ENCODE data around the gene YOD1.
A peak's percentile ranks its signal among the peaks of the same experiment; 100 is the strongest.

The YOD1 gene

DNA sequence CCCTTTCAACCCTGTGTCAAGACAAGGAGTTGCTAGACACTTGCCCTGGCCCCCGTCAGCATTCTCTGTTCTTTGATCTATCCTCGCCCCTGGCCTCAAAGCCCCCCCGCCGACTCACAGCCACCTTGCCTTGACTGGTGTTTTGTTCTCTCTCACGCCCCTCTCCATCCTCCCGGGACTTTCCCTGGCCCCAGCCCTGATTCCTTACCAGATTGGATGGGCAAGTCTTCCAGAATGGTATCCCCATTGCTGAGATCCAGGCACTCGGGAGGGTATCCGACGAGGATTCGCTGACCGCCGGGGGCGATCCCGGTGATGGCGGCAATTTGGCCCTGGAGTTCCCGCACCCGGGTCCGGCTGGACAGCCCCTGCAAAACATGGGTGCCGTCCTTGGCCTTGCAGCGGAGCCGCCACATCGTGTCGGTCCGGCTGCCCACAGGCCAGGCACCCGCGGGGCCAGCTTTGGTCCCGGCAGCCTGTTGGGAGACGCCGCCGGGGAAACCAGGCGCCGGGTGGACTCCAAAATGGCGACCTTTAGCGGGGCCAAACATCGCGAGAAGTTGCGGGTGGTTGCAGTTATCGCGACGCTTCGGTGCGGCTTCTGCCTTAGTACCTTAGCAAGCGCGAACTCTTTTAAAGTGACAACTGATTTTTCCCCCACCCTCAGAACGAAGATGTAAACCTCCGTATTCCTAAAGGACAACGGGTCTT lies 373 bp downstream of the YOD1 start:
- Histone ChIP-seq H3K27ac (replicated peaks) (peak overlapping the region; percentile 79), H3K27me3 (ENCODE audit: insufficient read depth, poor library complexity, severe bottlenecking) (no peaks in the 10 kb centered on the region), H3K4me3 (replicated peaks; ENCODE audit: insufficient read depth, low read length) (peak overlapping the region; percentile 96)
- peak; percentile 78 to 90 for DNase-seq (ENCODE audit: low read depth in 1 of 2, low spot score in 1 of 2)
- TF ChIP-seq SPI1 (IDR thresholded peaks at IDR 0.05; ENCODE audit: borderline replicate concordance, low read depth) (no peak), POLR2AphosphoS5 (IDR thresholded peaks at IDR 0.05; ENCODE audit: low read depth) (peak; percentile 33; the same call in 1 of the 2 replicates), GABPA (IDR thresholded peaks at IDR 0.05; ENCODE audit: low read depth) (no peak)
- TF ChIP-seq, protein P1, sequence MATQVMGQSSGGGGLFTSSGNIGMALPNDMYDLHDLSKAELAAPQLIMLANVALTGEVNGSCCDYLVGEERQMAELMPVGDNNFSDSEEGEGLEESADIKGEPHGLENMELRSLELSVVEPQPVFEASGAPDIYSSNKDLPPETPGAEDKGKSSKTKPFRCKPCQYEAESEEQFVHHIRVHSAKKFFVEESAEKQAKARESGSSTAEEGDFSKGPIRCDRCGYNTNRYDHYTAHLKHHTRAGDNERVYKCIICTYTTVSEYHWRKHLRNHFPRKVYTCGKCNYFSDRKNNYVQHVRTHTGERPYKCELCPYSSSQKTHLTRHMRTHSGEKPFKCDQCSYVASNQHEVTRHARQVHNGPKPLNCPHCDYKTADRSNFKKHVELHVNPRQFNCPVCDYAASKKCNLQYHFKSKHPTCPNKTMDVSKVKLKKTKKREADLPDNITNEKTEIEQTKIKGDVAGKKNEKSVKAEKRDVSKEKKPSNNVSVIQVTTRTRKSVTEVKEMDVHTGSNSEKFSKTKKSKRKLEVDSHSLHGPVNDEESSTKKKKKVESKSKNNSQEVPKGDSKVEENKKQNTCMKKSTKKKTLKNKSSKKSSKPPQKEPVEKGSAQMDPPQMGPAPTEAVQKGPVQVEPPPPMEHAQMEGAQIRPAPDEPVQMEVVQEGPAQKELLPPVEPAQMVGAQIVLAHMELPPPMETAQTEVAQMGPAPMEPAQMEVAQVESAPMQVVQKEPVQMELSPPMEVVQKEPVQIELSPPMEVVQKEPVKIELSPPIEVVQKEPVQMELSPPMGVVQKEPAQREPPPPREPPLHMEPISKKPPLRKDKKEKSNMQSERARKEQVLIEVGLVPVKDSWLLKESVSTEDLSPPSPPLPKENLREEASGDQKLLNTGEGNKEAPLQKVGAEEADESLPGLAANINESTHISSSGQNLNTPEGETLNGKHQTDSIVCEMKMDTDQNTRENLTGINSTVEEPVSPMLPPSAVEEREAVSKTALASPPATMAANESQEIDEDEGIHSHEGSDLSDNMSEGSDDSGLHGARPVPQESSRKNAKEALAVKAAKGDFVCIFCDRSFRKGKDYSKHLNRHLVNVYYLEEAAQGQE (IDR thresholded peaks at IDR 0.05; ENCODE audit: insufficient replicate concordance, low read depth): peak; percentile 16
- TF ChIP-seq, protein P2, sequence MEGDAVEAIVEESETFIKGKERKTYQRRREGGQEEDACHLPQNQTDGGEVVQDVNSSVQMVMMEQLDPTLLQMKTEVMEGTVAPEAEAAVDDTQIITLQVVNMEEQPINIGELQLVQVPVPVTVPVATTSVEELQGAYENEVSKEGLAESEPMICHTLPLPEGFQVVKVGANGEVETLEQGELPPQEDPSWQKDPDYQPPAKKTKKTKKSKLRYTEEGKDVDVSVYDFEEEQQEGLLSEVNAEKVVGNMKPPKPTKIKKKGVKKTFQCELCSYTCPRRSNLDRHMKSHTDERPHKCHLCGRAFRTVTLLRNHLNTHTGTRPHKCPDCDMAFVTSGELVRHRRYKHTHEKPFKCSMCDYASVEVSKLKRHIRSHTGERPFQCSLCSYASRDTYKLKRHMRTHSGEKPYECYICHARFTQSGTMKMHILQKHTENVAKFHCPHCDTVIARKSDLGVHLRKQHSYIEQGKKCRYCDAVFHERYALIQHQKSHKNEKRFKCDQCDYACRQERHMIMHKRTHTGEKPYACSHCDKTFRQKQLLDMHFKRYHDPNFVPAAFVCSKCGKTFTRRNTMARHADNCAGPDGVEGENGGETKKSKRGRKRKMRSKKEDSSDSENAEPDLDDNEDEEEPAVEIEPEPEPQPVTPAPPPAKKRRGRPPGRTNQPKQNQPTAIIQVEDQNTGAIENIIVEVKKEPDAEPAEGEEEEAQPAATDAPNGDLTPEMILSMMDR (IDR thresholded peaks at IDR 0.05; ENCODE audit: insufficient read depth, low read length): no peak

GRCh38 chr1:207049974-207050391 lies 1.0 kb downstream of the YOD1 start:
- Histone ChIP-seq H3K4me3 (replicated peaks; ENCODE audit: insufficient read depth, low read length) (peak overlapping the region; percentile 96), H3K27me3 (ENCODE audit: insufficient read depth, poor library complexity, severe bottlenecking) (no peaks in the 10 kb centered on the region), H3K27ac (replicated peaks) (peak overlapping the region; percentile 79)
- peak; percentile 28 to 62 for DNase-seq (ENCODE audit: low read depth in 1 of 2, low spot score in 1 of 2)
- TF ChIP-seq, protein P2 (IDR thresholded peaks at IDR 0.05; ENCODE audit: insufficient read depth, low read length): peak; percentile 31
- no peak for TF ChIP-seq GABPA (IDR thresholded peaks at IDR 0.05; ENCODE audit: low read depth)

DNA sequence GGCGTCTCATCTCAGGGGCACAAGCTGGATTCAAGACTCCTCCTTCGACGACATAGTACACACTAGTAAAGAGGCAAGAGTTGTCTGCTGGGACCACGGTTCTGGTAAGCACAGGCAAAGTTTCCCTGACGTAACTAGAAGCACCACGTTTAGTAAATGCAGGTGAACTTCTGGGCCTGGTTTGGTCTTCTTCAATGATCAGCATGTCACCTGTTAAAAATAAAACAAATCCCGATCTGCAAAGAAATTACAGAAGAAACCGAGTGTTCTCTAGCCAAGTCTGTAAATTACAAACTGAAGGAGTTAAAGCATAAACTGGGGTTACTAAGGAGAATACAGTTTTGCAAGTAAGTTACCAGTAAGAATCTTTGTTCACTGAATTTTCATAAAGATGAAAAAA lies 1.5 kb downstream of the YOD1 start:
- Histone ChIP-seq H3K27ac (replicated peaks) (peak overlapping the region; percentile 79), H3K4me3 (replicated peaks; ENCODE audit: insufficient read depth, low read length) (no peak overlapping the region; the same call in 1 of the 2 replicates), H3K27me3 (ENCODE audit: insufficient read depth, poor library complexity, severe bottlenecking) (no peaks in the 10 kb centered on the region)
- TF ChIP-seq, protein P1 (IDR thresholded peaks at IDR 0.05; ENCODE audit: insufficient replicate concordance, low read depth): no peak
- TF ChIP-seq SPI1 (IDR thresholded peaks at IDR 0.05; ENCODE audit: borderline replicate concordance, low read depth) (no peak), POLR2AphosphoS5 (IDR thresholded peaks at IDR 0.05; ENCODE audit: low read depth) (no peak), GABPA (IDR thresholded peaks at IDR 0.05; ENCODE audit: low read depth) (no peak)
- TF ChIP-seq, protein P2 (IDR thresholded peaks at IDR 0.05; ENCODE audit: insufficient read depth, low read length): no peak
- DNase-seq (ENCODE audit: low read depth in 1 of 2, low spot score in 1 of 2): no peak
